GM12878 (cell line): ENCODE results near the gene RHBDD1. TPM values are rescaled to one million over a fixed set of nuclear protein-coding genes. Genes with fewer than 3 reads are reported as not detected.

Source experiments
- ATAC-seq: fragments of 200-7000 bp; cut with Tn5 transposase; 3 replicates; pipeline ENCODE4 v1.9.1; 2020; ENCODE audit warnings: mild to moderate bottlenecking, moderate library complexity
- BruUV-seq: library from RNA; stranded (reverse); fragments of 400-500 nt; replicated peaks from 2 replicates; lab custom pipeline; 2021; lab: Mats Ljungman, UMichigan
- CTCF ChIA-PET: fragments of 300-600 bp; sonication (Branson Sonifier 250); formaldehyde crosslinking; extraction: SDS; loops from one replicate; lab custom pipeline; 2021; ENCODE audit warnings: inconsistent platforms; lab: Yijun Ruan, JAX
- POLR2A ChIA-PET: fragments of 350-600 bp; formaldehyde crosslinking; extraction: SDS; loops from one replicate; lab custom pipeline; 2021; ENCODE audit warnings: inconsistent platforms; lab: Charles Lee
- RAD21 ChIA-PET: fragments of 300-600 bp; sonication (Branson Sonifier 250); formaldehyde crosslinking; loops from one replicate; lab custom pipeline; 2023; ENCODE audit warnings: antibody characterized with exemption; ENCODE audit not compliant: unreplicated experiment; lab: Charles Lee
- SMC1A ChIA-PET: fragments of 300-600 bp; sonication (Branson Sonifier 250); formaldehyde crosslinking; loops from one replicate; lab custom pipeline; 2023; ENCODE audit not compliant: unreplicated experiment, uncharacterized antibody; lab: Charles Lee
- DNase-seq: peaks from one replicate; pipeline ENCODE4 v3.0.0-alpha.2; 2011; ENCODE audit warnings: low read depth, low spot score
- FAIRE-seq: peaks from 3 replicates; lab custom pipeline; 2011; peaks lifted over from hg19 to GRCh38; lab: Jason Lieb, UNC
- H2AFZ ChIP-seq: 2 replicates; pipeline ENCODE4 v1.6.0; 2011; ENCODE audit warnings: low read depth, low read length, control low read depth; ENCODE audit not compliant: control insufficient read depth
- H3K27ac ChIP-seq: 2 replicates; pipeline ENCODE4 v1.5.1; 2011; ENCODE audit warnings: control low read depth; ENCODE audit not compliant: control insufficient read depth, insufficient read depth
- H3K27me3 ChIP-seq, 2 experiments: replicated peaks in 1 of 2; 2 replicates each; pipeline versions ENCODE4 v1.6.0 to v1.6.1; 2011; ENCODE audit warnings: low read length in 1 of 2; ENCODE audit not compliant: control insufficient read depth in 2 of 2, insufficient read depth in 2 of 2
- H3K36me3 ChIP-seq, 2 experiments: 2 replicates each; pipeline ENCODE4 v1.5.1; 2011; ENCODE audit warnings: low read length in 1 of 2; ENCODE audit not compliant: control insufficient read depth in 2 of 2, insufficient read depth in 2 of 2
- H3K4me1 ChIP-seq: 2 replicates; pipeline ENCODE4 v1.6.1; 2011; ENCODE audit warnings: mild to moderate bottlenecking, low read length, moderate library complexity, mixed read lengths; ENCODE audit not compliant: control insufficient read depth, insufficient read depth
- H3K4me2 ChIP-seq: 2 replicates; pipeline ENCODE4 v1.6.0; 2011; ENCODE audit warnings: control low read depth; ENCODE audit not compliant: control insufficient read depth, insufficient read depth
- H3K4me3 ChIP-seq: fragments of 200-600 bp; sonication (generic); 2 replicates; pipeline ENCODE4 v1.5.1; 2016
- H3K79me2 ChIP-seq: 2 replicates; pipeline ENCODE4 v1.6.0; 2011; ENCODE audit warnings: low read length; ENCODE audit not compliant: control insufficient read depth, insufficient read depth
- H3K9ac ChIP-seq: 2 replicates; pipeline ENCODE4 v1.8.0; 2011; ENCODE audit warnings: low read length, control low read depth, mixed read lengths; ENCODE audit not compliant: control insufficient read depth, insufficient read depth
- H3K9me3 ChIP-seq: replicated peaks from 3 replicates; pipeline ENCODE4 v1.5.1; 2011; ENCODE audit warnings: mild to moderate bottlenecking, low read length; ENCODE audit not compliant: control insufficient read depth, insufficient read depth
- H4K20me1 ChIP-seq: 2 replicates; pipeline ENCODE4 v1.6.0; 2011; ENCODE audit not compliant: control insufficient read depth, insufficient read depth
- ATF7 ChIP-seq: fragments of 450-650 bp; IDR thresholded peaks from 2 replicates; pipeline ENCODE4 v1.6.1; 2016; ENCODE audit warnings: low read depth, mild to moderate bottlenecking
- CTCF ChIP-seq, 3 experiments: IDR thresholded peaks in 2 of 3; conservative IDR thresholded peaks in 1 of 3; 2 replicates each; pipeline ENCODE4 v1.5.1; 2011; ENCODE audit warnings: low read depth in 3 of 3, low read length in 3 of 3, mild to moderate bottlenecking in 3 of 3, control low read depth in 2 of 3, moderate library complexity in 2 of 3, inconsistent platforms in 1 of 3, mixed read lengths in 1 of 3; ENCODE audit not compliant: control insufficient read depth in 2 of 3, insufficient read depth in 1 of 3; ENCODE audit errors: extremely low read depth in 1 of 3
- EED ChIP-seq: sonication (generic); IDR thresholded peaks from 2 replicates; pipeline ENCODE4 v1.6.1; 2016; ENCODE audit warnings: antibody characterized with exemption, low read depth
- JUNB ChIP-seq: IDR thresholded peaks from 2 replicates; pipeline ENCODE4 v1.6.1; 2016; ENCODE audit warnings: antibody characterized with exemption, mild to moderate bottlenecking
- MTA3 ChIP-seq: IDR thresholded peaks from 2 replicates; pipeline ENCODE4 v1.6.1; 2012; ENCODE audit warnings: low read length, inconsistent platforms, borderline replicate concordance
- NFXL1 ChIP-seq: fragments of 450-650 bp; IDR thresholded peaks from 2 replicates; pipeline ENCODE4 v1.6.1; 2017; ENCODE audit warnings: antibody characterized with exemption, mild to moderate bottlenecking, borderline replicate concordance
- NR2C2 ChIP-seq: IDR thresholded peaks from 2 replicates; pipeline ENCODE4 v1.6.1; 2011; ENCODE audit warnings: borderline replicate concordance, low read depth; ENCODE audit not compliant: control insufficient read depth, insufficient read length
- POLR2AphosphoS5 ChIP-seq: IDR thresholded peaks from 2 replicates; pipeline ENCODE4 v1.6.1; 2011; ENCODE audit warnings: mild to moderate bottlenecking, low read length, inconsistent platforms
- RCOR1 ChIP-seq: conservative IDR thresholded peaks from 2 replicates; pipeline ENCODE4 v1.6.1; 2012; ENCODE audit warnings: low read depth, low read length, improper control_type of control experiment
- RELB ChIP-seq: fragments of 450-650 bp; IDR thresholded peaks from 2 replicates; pipeline ENCODE4 v1.6.1; 2017; ENCODE audit warnings: low read depth, mild to moderate bottlenecking, moderate library complexity
- SREBF1 ChIP-seq: IDR thresholded peaks from 2 replicates; pipeline ENCODE4 v1.6.1; 2012; ENCODE audit warnings: mild to moderate bottlenecking, low read length
- ZNF687 ChIP-seq: fragments of 450-650 bp; IDR thresholded peaks from 2 replicates; pipeline ENCODE4 v1.6.1; 2017; ENCODE audit warnings: mild to moderate bottlenecking, moderate library complexity
- WGBS: methylation state at CpG from one replicate; pipeline ENCODE4 v1.1.6; 2016; ENCODE audit warnings: low lambda C conversion rate; ENCODE audit not compliant: insufficient replicate concordance, insufficient coverage; ENCODE audit errors: missing lambda C conversion rate; 5-methylcytosine and 5-hydroxymethylcytosine counted together
- in situ Hi-C: fragments of 300-500 bp; cut with MboI; formaldehyde crosslinking; loops from 9 replicates; pipeline ENCODE4 v1.14.3; 2018; ENCODE audit warnings: mixed read lengths
- intact Hi-C: fragments of 100-400 bp; cut with micrococcal nuclease; formaldehyde crosslinking; loops from one replicate; pipeline ENCODE4 v1.14.2; 2022; ENCODE audit not compliant: unreplicated experiment
- polyA plus RNA-seq, 11 experiments: library from polyadenylated mRNA; depleted of rRNA in 4 of 11; unstranded in 6 of 11; stranded (reverse) in 5 of 11; fragments of >200 nt; fragmentation: Nextera tagmentation in 4 of 11; fragmentation: Illumina TruSeq in 1 of 11; extraction: Ambion mirVana in 4 of 11; extraction: Trizol in 1 of 11; gene quantifications; 1 replicate in 1 of 11; 2 replicates in 10 of 11; pipeline versions ENCODE4 v1.2.1 to v1.2.3, GENCODE V29; 2011 to 2016; ENCODE audit warnings: inconsistent platforms in 2 of 11, missing spikeins in 2 of 11, low read depth in 1 of 11
- total RNA-seq, 4 experiments: library from RNA; depleted of rRNA in 3 of 4; stranded (reverse); fragments of >200 nt in 3 of 4; fragmentation: Illumina TruSeq in 1 of 4; extraction: Trizol in 1 of 4; gene quantifications; 2 replicates each; pipeline versions ENCODE4 v1.2.1 to v1.2.3, GENCODE V29; 2013 to 2021
- TF ChIP-seq, protein P1 (sequence below): fragments of 450-650 bp; formaldehyde crosslinking; IDR thresholded peaks from 2 replicates; pipeline ENCODE4 v1.4.0; 2020; ENCODE audit warnings: mild to moderate bottlenecking, moderate library complexity

The RHBDD1 gene
- total and polyA plus RNA-seq, 10 of the 15 experiments (the other 5 are each of a cell fraction or from before 2014, with no cell fraction given), result 7.1 to 36.4 (median 14.7) TPM

DNA sequence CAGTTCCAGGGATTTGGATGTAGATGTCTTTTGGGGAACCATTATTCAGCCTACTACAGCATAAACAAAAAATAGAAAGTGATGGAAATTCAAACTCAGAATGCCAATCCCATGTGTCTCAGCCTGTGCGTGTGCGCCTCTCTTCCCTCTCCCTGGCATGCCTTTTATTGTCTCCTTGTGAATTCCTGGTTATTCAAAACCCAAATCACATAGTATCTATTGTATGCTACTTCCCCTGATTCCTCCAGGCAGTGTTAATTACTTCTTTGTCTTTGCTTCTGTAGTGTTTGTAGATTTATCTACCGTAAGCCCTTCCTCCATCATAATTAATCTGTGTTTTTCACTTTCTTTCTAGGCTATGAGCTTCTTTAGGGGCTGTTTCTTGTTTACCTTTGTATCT is 38.9 kb downstream of the RHBDD1 start:
- Histone ChIP-seq H3K36me3 (peaks cover 0 to 3% of the 10 kb centered on the region in 2 experiments; a peak in 2 of 4 replicates), H4K20me1 (no peaks in the 10 kb centered on the region), H3K9ac (no peak overlapping the region), H3K27ac (no peak overlapping the region; the same call in 1 of the 2 replicates), H3K79me2 (no peaks in the 10 kb centered on the region; the same call in 1 of the 2 replicates), H3K9me3 (peaks cover 4% of the 10 kb centered on the region), H2AFZ (no peak overlapping the region), H3K4me3 (no peak overlapping the region), H3K27me3 (no peaks in the 10 kb centered on the region), H3K4me2 (no peak overlapping the region), H3K4me1 (peaks cover 11% of the 10 kb centered on the region)
- SMC1A ChIA-PET, result interaction anchor here (3.5 to 6.7 kb wide), 2 partner anchors 11 to 27 kb away, joined by 14 to 30 read pairs; no protein-coding TSS in a partner anchor
- RAD21 ChIA-PET, result no interaction called here
- WGBS, result 100% methylated on average over 3 of the region's 3 CpGs
- CTCF ChIA-PET, result interaction anchor here (3.1 kb wide), 1 partner anchor 12 kb away, joined by 13 read pairs; no protein-coding TSS in a partner anchor
- no peak for ATAC-seq
- POLR2A ChIA-PET, result no interaction called here
- FAIRE-seq, result no peak
- intact Hi-C loops, result no loop called here
- in situ Hi-C loops, result no loop called here
- BruUV-seq, result no TSS peak
- DNase-seq, result no peak
- TF ChIP-seq MTA3 (no peak), NFXL1 (no peak), POLR2AphosphoS5 (no peak), NR2C2 (no peak), ZNF687 (no peak), CTCF (IDR thresholded peaks at IDR 0.05 in 2 of 3, conservative IDR thresholded peaks at IDR 0.05 in 1 of 3; ENCODE audit: control insufficient read depth in 2 of 3, extremely low read depth in 1 of 3, insufficient read depth in 1 of 3, low read depth in 3 of 3, low read length in 3 of 3) (no peak), ATF7 (no peak), JUNB (no peak), SREBF1 (no peak), RELB (no peak), RCOR1 (no peak), EED (no peak)
- TF ChIP-seq, protein P1, sequence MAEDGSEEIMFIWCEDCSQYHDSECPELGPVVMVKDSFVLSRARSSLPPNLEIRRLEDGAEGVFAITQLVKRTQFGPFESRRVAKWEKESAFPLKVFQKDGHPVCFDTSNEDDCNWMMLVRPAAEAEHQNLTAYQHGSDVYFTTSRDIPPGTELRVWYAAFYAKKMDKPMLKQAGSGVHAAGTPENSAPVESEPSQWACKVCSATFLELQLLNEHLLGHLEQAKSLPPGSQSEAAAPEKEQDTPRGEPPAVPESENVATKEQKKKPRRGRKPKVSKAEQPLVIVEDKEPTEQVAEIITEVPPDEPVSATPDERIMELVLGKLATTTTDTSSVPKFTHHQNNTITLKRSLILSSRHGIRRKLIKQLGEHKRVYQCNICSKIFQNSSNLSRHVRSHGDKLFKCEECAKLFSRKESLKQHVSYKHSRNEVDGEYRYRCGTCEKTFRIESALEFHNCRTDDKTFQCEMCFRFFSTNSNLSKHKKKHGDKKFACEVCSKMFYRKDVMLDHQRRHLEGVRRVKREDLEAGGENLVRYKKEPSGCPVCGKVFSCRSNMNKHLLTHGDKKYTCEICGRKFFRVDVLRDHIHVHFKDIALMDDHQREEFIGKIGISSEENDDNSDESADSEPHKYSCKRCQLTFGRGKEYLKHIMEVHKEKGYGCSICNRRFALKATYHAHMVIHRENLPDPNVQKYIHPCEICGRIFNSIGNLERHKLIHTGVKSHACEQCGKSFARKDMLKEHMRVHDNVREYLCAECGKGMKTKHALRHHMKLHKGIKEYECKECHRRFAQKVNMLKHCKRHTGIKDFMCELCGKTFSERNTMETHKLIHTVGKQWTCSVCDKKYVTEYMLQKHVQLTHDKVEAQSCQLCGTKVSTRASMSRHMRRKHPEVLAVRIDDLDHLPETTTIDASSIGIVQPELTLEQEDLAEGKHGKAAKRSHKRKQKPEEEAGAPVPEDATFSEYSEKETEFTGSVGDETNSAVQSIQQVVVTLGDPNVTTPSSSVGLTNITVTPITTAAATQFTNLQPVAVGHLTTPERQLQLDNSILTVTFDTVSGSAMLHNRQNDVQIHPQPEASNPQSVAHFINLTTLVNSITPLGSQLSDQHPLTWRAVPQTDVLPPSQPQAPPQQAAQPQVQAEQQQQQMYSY (CRISPR knock-in tag), result no peak
